Prostate gland (tissue), 2 donors: Measurements from ENCODE around the gene N4BP2L2.

Source experiments
- CTCF ChIP-seq, 4 experiments: fragments of 200-600 bp in 2 of 4; fragments of 450-650 bp in 2 of 4; sonication (generic) in 2 of 4; IDR thresholded peaks; 1 replicate in 3 of 4; 2 replicates in 1 of 4; pipeline ENCODE4 v1.5.1; 2016 to 2019; ENCODE audit warnings: antibody characterized with exemption in 4 of 4, mild to moderate bottlenecking in 2 of 4, moderate library complexity in 2 of 4
- POLR2A ChIP-seq: fragments of 450-650 bp; IDR thresholded peaks from one replicate; pipeline ENCODE4 v1.6.1; 2016; ENCODE audit warnings: antibody characterized with exemption, mild to moderate bottlenecking

GRCh38 chr13:32545083-32545482 is 6.5 kb upstream of the N4BP2L2 start:
- TF ChIP-seq CTCF (IDR thresholded peaks at IDR 0.05) (no peak), POLR2A (no peak)
